Activated CD4-positive, alpha-beta T cell treated with anti-CD3 and anti-CD28 coated beads, Interleukin-2, amount 10 ng/mL, durations not matched to agents 7 days and 5 days (primary cell): ENCODE measurements around the gene ELOB. TPM values are rescaled to one million over a fixed set of nuclear protein-coding genes. Genes with fewer than 3 reads are reported as not detected.

Source experiments
- CTCF ChIA-PET: fragments of 350-600 bp; sonication (Branson Sonifier 250); formaldehyde crosslinking; loops from one replicate; lab custom pipeline; 2021; ENCODE audit warnings: antibody characterized with exemption; lab: Charles Lee
- POLR2A ChIA-PET: fragments of 350-600 bp; sonication (Branson Sonifier 250); formaldehyde crosslinking; loops from one replicate; lab custom pipeline; 2021; ENCODE audit warnings: antibody characterized with exemption; lab: Charles Lee
- DNase-seq: peaks from one replicate; pipeline ENCODE4 v3.0.0-alpha.2; 2020
- H3K27ac Mint-ChIP-seq: one replicate; pipeline ENCODE4 v1.8.0; 2021; ENCODE audit warnings: mild to moderate bottlenecking, moderate library complexity, mixed read lengths
- H3K27me3 Mint-ChIP-seq: one replicate; pipeline ENCODE4 v1.8.0; 2021; ENCODE audit warnings: mixed read lengths
- H3K36me3 Mint-ChIP-seq: one replicate; pipeline ENCODE4 v1.8.0; 2021; ENCODE audit warnings: low read depth, mixed read lengths
- H3K4me1 Mint-ChIP-seq: one replicate; pipeline ENCODE4 v1.8.0; 2021; ENCODE audit warnings: mixed read lengths
- H3K4me3 Mint-ChIP-seq: one replicate; pipeline ENCODE4 v1.8.0; 2021; ENCODE audit warnings: mild to moderate bottlenecking, moderate library complexity, mixed read lengths
- H3K9me3 Mint-ChIP-seq: one replicate; pipeline ENCODE4 v1.8.0; 2021; ENCODE audit warnings: mixed read lengths
- total RNA-seq, 2 experiments: library from RNA; stranded (reverse); gene quantifications; one replicate each; pipeline ENCODE4 v1.2.3, GENCODE V29; 2021

ELOB gene
- total RNA-seq, 2 experiments from 2014 or later: 224 to 249 TPM

DNA sequence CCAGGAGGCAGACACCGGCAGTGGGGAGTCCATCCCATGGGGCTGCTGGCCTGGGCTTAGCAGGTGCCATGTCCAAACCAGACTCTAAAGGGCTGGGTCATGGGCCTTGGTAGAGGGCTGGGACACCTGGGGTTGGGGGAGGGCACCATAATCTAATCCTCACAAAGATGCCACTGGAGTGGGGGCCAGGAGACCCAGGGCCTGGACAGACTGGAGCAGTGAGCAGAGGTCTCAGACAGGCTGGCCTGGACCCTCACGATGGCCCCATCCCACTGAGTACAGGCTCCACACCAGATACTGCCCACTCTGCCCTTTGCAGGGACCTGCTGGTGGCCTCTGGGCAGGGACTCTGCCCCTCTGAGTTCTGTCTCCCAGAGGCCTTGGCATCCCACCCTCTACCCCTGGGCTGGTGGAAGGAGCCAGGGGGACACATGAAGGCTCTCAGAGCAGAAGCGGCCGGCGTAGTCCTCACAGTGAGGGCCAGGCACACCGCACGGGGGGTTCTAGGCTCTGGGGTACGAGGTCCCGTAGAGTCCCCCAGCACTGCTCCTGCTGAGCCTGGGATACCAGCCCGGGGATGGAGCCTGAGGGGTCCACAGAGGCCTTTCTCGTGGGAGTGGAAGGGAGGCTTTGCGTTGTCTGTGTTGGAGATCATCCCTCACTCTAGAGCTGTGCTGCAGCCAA is 34.6 kb downstream of the ELOB start:
- Mint-ChIP-seq H3K27ac (no peak overlapping the region), H3K36me3 (no peaks in the 10 kb centered on the region), H3K9me3 (no peaks in the 10 kb centered on the region), H3K4me1 (peaks cover 3% of the 10 kb centered on the region), H3K4me3 (no peak overlapping the region), H3K27me3 (no peaks in the 10 kb centered on the region)
- CTCF ChIA-PET: no interaction called here
- POLR2A ChIA-PET: interaction anchor here (0.6 kb wide), 1 partner anchor 228 kb away, joined by 3 read pairs; no protein-coding TSS in a partner anchor
- no peak for DNase-seq

GRCh38 chr16:2741168-2741567 is 35.9 kb downstream of the ELOB start:
- Mint-ChIP-seq H3K4me1 (peaks cover 3% of the 10 kb centered on the region), H3K36me3 (no peaks in the 10 kb centered on the region), H3K4me3 (no peak overlapping the region), H3K27ac (no peak overlapping the region), H3K9me3 (no peaks in the 10 kb centered on the region), H3K27me3 (no peaks in the 10 kb centered on the region)
- no peak for DNase-seq
- CTCF ChIA-PET: interaction anchor here (0.9 to 1.9 kb wide), 2 partner anchors 12 to 153 kb away, joined by 3 to 5 read pairs; no protein-coding TSS in a partner anchor
- POLR2A ChIA-PET: no interaction called here

DNA sequence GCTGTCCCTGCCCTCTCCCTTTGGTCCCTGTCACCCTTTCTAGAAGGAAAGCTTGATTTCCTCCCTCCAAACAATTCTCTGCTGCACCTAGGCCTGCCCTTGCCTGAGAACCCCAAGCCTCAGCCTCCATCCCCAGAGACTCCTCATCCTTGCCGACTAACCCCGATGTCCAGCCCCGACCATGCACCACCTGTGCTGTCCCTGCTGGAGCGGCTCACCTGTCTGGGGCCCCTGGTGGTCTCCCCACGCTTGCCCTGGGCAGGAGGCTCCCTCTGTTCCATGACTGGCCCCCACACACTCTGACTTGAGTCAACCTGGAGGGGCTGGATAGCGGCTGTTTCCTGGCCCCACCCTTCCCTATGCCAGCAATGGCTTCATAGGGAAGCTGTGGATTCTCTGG is 36.6 kb downstream of the ELOB start:
- Mint-ChIP-seq H3K27ac (no peak overlapping the region), H3K9me3 (no peaks in the 10 kb centered on the region), H3K4me3 (no peak overlapping the region), H3K4me1 (peaks cover 3% of the 10 kb centered on the region), H3K36me3 (no peaks in the 10 kb centered on the region), H3K27me3 (no peaks in the 10 kb centered on the region)
- POLR2A ChIA-PET: no interaction called here
- CTCF ChIA-PET: interaction anchor here (0.8 to 1.9 kb wide), 3 partner anchors 11 to 291 kb away, joined by 3 to 5 read pairs (median 3); no protein-coding TSS in a partner anchor
- no peak for DNase-seq

DNA sequence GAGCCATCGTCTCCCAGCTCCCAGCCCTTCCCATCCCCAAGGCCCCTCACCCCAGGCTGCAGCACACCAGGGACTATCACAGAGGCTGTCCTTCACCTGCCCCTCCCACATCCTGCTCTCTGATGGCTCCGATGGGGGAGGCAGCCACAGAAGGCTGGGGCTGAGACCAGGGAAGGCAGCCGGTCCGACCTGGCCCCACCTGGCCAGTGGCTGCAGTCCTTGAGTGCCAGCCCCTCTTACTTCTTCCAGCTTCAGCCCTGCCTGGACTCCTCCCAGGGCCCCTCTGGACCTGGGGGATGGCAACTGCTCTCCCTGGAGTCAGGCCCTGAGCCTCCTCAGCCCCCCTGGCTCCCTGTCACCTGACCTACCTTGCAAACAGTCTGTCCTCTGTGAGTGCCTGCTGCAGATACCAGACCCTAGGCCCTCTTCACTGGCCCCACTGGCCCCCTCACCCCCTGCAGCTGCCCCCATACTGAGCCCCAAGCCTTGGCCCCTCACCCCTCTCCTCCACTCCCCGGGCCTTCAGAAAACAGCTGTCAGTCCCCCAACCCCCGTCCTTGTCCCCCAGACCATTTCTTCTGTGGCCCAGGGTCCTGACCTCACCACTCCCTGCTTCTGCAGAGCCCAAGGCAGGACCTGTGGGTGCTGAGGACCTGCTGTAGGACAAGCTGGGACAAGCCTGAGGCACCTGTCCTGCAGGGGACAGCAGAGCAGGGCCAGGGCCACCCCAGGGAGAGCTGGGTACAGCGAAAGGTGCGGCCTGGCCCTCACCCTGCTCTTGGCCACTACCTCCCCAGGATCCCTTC is 37.3 kb downstream of the ELOB start:
- Mint-ChIP-seq H3K36me3 (no peaks in the 10 kb centered on the region), H3K9me3 (no peaks in the 10 kb centered on the region), H3K27ac (peak overlapping the region; percentile 31), H3K27me3 (no peaks in the 10 kb centered on the region), H3K4me3 (no peak overlapping the region), H3K4me1 (peaks cover 3% of the 10 kb centered on the region)
- CTCF ChIA-PET: interaction anchor here (0.8 to 1.9 kb wide), 3 partner anchors 11 to 292 kb away, joined by 3 to 5 read pairs (median 3); no protein-coding TSS in a partner anchor
- POLR2A ChIA-PET: no interaction called here
- DNase-seq: peak; percentile 28

- H3K9me3 Mint-ChIP-seq: no peaks in the 10 kb centered on the region
- ChIA-PET CTCF (interaction anchor here (0.6 kb wide), 1 partner anchor 205 kb away, joined by 4 read pairs; no protein-coding TSS in a partner anchor), POLR2A (no interaction called here)
- H3K4me1 Mint-ChIP-seq: peaks cover 3% of the 10 kb centered on the region
- no peak overlapping the region for H3K27ac Mint-ChIP-seq
- H3K4me3 Mint-ChIP-seq: no peak overlapping the region
- no peaks in the 10 kb centered on the region for H3K36me3 Mint-ChIP-seq
- DNase-seq: no peak
- no peaks in the 10 kb centered on the region for H3K27me3 Mint-ChIP-seq
These were observed 38.5 kb downstream of the ELOB start for GRCh38 chr16:2738615-2739014.

DNA sequence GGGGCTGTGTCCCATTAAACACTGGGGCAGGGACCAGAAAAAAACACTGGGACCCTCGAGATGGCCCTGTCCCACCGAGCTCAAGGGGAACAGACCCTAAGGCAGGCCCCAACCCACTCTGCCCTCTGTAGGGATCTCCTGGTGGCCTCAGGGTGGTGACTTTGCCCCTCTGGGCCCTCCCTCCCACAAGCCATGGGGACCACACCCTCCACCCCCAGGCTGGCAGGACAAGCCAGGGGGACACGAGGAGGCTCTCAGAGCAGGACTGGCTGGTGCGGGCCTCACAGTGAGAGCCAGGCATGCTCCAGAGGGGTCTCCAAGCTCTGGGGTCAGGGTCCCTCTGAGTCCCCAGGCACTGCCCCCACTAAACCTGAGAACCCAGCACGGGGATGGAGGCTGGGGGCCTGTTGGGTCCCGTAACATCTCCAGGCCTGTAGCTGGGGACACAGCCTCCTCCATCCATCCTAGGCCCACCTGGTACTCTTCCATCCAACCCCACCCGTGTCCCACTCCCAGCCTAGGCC is 39.1 kb downstream of the ELOB start:
- Mint-ChIP-seq H3K27me3 (no peaks in the 10 kb centered on the region), H3K9me3 (no peaks in the 10 kb centered on the region), H3K4me3 (no peak overlapping the region), H3K36me3 (no peaks in the 10 kb centered on the region), H3K27ac (no peak overlapping the region), H3K4me1 (peaks cover 3% of the 10 kb centered on the region)
- no peak for DNase-seq
- ChIA-PET POLR2A (no interaction called here), CTCF (interaction anchor here (0.6 kb wide), 1 partner anchor 13 kb away, joined by 3 read pairs; no protein-coding TSS in a partner anchor)

GRCh38 chr16:2737238-2737605 is 39.9 kb downstream of the ELOB start:
- Mint-ChIP-seq H3K27me3 (peaks cover 3% of the 10 kb centered on the region), H3K4me1 (peaks cover 3% of the 10 kb centered on the region), H3K36me3 (no peaks in the 10 kb centered on the region), H3K4me3 (no peak overlapping the region), H3K9me3 (no peaks in the 10 kb centered on the region), H3K27ac (no peak overlapping the region)
- POLR2A ChIA-PET: no interaction called here
- CTCF ChIA-PET: interaction anchor here (0.6 kb wide), 1 partner anchor 13 kb away, joined by 3 read pairs; no protein-coding TSS in a partner anchor
- no peak for DNase-seq

DNA sequence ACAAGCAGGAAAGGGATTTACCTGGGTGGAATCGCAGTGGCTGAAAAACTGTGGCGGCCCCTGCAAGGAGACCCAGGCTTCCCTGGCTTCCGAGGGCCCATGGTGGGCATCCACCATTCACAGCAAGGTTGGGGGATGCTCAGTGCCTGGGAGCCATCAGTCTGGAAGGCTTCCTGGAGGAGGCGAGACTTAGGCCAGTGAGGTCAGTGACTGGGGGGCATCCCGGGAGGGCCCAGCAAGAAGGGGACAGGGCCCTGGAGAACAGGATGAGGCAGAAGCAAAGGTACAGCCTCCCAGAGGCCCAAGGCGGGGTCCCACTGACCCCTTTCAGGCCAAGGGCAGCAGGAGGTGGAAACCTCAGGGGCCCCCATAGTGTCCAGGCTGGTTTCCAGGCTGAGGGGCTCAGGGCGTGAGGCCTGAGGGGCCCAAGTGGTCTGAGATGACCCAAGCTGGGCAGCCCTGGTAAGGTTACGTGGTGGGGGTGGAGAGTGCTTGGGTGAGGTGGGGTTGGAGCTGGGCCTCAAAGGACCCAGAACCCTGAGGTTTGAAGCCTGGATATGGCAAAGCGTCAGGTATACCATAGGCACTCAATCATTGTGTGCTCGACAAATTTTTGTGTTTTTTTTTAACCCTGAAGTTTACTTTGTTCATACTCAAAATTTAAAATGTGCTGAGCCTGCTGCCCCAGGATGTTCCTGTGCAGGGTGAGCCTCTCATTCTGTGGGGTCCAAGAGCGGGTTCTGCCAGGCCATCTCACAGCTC is 40.4 kb downstream of the ELOB start:
- H3K9me3 Mint-ChIP-seq: no peaks in the 10 kb centered on the region
- DNase-seq: no peak
- ChIA-PET POLR2A (no interaction called here), CTCF (interaction anchor here (1.1 kb wide), 1 partner anchor 13 kb away, joined by 4 read pairs; no protein-coding TSS in a partner anchor)
- H3K36me3 Mint-ChIP-seq: no peaks in the 10 kb centered on the region
- H3K4me3 Mint-ChIP-seq: no peak overlapping the region
- H3K27me3 Mint-ChIP-seq: peaks cover 3% of the 10 kb centered on the region
- peaks cover 3% of the 10 kb centered on the region for H3K4me1 Mint-ChIP-seq
- no peak overlapping the region for H3K27ac Mint-ChIP-seq

DNA sequence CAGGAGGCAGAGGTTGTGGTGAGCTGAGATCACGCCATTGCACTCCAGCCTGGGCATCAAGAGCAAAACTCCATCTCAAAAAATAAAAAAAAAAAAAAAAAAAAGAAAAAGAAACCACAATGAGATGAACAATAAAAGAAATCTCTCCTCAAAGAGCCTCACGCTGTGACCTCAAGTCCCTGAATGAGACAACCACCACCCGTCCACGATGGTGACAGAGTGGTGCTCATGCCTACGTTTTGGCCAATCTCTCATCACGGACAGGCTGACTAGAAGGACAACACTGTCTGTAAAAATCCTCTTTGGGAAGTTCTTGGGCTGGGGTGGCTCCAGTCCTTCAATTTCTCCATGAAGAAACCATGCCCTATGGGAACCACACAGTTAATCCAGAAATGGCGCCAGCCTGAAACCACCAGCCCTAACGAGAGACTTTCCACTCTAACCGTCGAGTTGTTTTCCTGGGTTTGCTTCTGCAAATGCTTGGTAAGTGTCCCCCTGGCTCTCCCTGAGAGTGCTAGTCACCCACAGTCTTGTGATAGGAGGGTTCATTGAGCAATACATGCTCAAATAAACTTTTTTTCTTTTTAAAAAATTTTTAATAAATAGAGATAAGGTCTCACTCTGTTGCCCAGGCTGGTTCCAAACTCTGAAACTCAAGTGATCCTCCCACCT is 42.1 kb downstream of the ELOB start:
- Mint-ChIP-seq H3K9me3 (no peaks in the 10 kb centered on the region), H3K27me3 (peaks cover 3% of the 10 kb centered on the region), H3K27ac (no peak overlapping the region), H3K36me3 (no peaks in the 10 kb centered on the region), H3K4me3 (no peak overlapping the region), H3K4me1 (no peaks in the 10 kb centered on the region)
- POLR2A ChIA-PET: no interaction called here
- DNase-seq: no peak
- CTCF ChIA-PET: no interaction called here

GRCh38 chr16:2728034-2728433 is 49.0 kb downstream of the ELOB start:
- ChIA-PET CTCF (interaction anchor here (0.7 kb wide), 1 partner anchor 148 kb away, joined by 4 read pairs; no protein-coding TSS in a partner anchor), POLR2A (interaction anchor here (1.2 kb wide), 1 partner anchor 14 kb away, joined by 3 read pairs; no protein-coding TSS in a partner anchor)
- DNase-seq: no peak
- Mint-ChIP-seq H3K36me3 (no peaks in the 10 kb centered on the region), H3K4me3 (no peak overlapping the region), H3K4me1 (no peaks in the 10 kb centered on the region), H3K9me3 (no peaks in the 10 kb centered on the region), H3K27ac (no peak overlapping the region), H3K27me3 (peaks cover 8% of the 10 kb centered on the region)

DNA sequence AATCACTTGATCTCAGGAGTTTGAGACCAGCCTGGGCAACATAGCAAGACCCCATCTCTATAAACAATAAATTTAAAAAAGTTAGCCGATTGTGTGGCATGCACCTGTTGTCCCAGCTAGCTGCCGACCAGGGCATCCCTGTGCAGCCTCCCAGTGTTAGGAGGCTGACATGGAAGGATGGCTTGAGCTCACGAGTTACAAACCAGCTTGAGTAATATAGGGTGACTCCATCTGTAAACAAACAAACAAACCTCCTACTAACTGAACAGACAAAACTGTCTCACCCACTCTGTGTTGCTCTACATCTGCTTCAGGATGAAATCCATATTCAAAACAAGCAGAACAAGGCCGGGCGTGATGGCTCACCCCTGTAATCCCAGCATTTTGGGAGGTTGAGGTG is 50.2 kb downstream of the ELOB start:
- H3K4me1 Mint-ChIP-seq: peaks cover 2% of the 10 kb centered on the region
- no peak for DNase-seq
- H3K9me3 Mint-ChIP-seq: no peaks in the 10 kb centered on the region
- no peaks in the 10 kb centered on the region for H3K36me3 Mint-ChIP-seq
- no peak overlapping the region for H3K27ac Mint-ChIP-seq
- no peak overlapping the region for H3K4me3 Mint-ChIP-seq
- H3K27me3 Mint-ChIP-seq: peaks cover 5% of the 10 kb centered on the region
- ChIA-PET CTCF (no interaction called here), POLR2A (no interaction called here)
